ENCODE measurements around the gene TACC3.

The TACC3 gene

DNA sequence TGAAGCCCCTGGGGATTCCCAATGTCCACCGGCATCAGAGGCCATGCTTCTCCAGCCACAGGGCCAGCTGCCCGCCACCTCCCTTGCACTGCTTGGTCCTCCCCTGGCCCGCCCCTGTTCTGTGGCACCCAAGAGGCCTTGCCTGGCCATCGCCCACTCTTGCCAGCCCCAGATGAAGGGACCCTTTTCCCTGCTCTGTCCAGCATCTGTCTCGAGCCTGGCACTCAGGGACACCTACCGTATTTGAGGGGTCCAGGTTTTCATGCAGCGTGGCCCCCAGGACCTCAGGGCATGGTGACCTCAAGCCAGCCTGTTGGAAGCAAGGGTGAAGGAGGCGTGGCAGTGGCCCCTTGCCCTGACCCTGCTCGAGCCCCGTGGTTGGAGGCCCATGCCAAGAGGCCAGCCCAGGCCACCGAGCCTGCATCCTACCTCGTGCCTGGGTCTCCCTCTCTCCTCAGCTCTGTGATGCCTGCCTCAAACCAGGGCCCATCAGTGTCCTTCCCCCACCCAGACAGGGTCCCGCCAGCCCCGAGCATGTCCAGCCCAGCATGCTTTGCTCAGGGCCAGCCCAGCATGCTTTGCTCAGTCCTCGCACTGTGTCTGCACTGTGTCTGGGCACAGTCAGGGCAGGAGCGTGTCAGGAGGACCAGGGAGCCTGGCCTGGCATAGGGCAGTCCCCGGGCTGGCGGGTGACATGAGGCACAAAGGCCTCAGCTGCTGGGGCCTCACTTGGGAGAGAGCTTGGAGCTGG, 57.5 kb downstream of the TACC3 start:
- no peak for DNase-seq

DNA sequence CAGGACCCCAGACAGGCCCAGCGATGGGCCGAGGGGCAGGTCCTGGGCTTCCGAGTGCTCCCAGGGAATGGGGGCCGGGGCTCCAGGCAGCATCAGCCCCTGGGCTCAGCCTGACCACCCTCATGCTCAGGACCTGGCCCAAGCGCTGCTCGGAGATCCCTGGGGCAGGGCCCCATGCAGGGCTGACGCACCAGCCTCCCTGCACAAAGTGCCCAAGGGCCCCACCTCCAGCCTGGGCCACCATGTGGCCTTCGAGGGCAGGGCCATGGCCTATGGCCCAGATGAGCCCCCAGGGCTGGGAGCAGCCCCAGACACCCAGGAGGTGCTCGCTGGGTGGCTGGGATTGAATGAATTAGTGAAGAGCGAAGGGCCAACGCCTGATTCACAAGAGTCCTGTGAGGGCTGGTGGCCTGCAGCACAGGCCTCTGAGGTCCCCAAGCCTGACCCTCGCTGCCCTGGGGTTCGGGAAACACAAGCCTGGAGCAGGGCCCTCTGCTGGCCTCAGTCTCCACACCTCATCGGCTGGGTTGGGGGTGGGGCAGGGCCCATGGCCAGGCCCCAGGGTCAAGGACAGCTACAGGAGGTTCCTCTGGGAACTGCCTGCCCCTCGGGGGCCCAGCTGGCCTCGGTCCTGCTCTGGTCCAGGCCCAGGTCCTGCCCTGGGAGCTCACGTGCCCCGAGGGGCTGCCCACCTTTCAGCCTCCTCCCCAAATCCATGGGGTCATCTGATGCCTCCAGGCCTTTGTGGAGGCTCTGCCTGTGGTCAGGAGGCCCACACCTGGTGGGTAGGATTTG, 58.5 kb downstream of the TACC3 start:
- DNase-seq = no peak

DNA sequence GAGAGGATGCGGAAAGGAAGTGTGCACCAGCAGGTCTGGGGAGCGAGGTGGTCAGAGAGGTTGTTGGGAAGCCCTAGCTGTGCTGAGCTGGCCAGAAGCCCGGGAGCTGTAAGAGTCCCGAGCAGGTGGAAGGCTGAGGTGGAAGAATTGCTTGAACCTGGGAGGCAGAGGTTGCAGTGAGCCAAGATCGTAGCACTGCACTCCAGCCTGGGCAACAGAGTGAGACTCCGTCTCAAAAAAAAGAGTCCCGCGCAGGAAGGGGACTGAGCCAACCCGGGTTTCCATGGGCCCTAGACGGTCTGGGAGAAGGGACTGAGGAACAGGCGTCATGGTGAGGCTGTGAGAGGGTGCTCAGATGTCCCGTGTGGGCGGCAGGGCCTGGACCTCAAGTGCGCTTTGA, 59.1 kb downstream of the TACC3 start:
- DNase-seq = no peak

DNA sequence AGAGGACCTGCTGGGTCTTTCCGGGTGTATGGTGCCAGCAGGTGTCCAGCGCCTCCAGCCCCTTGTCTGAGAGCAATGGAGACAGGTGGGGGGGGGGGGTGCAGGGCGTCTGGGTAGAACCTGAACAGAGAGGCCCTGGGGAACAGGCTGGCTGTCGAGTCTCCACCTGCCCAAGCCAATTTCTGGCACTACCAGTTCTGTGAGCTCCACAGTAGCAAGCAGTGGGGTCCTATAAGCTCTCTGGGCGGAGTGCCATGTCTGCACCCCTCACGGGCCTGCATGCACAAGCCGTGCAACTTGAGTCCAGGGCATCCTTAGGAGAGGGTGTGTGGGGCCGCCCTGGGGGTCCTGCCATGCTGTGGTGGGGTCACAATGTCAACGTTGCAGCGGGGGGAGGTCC, 61.7 kb downstream of the TACC3 start:
- DNase-seq = no peak

DNA sequence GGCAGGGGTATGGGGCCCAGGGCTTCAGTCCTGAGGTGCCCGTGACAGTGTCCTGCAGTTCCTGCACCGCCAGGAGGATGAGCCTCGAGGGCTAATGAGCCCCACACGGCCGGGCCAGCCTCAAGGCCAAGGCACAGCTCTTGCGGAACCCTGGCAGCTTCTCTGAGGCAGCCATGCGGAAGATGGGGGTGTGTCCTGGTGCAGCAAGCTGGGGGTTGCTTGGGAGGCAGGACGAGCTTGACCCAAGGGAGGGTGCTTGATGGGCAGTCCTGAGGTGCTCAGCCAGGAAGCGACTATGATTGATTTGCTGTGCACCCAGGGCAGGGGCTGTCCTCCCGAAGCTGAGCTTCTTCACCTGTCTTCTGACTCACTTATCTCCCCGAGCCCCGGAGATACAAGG, 62.6 kb downstream of the TACC3 start:
- no peak for DNase-seq

DNA sequence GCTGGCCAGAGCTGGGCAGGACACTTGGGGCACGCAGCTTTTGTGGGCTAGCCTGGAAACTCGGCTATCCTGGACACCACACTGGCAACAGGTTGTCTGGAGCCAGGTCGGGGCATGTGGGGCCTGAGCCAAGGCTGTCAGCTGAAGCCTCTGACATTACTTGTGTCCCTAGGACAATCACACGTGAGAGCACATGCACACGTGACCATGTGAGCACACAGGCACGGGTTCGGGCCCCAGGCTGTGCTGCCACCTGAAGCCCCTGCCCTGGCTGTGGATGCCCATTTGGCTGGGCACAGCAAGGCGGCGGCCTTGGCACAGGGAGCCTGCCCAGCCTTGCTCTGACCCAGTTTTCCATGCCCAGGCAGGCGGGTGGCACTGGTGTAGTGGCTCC, 63.1 kb downstream of the TACC3 start:
- DNase-seq = no peak

DNA sequence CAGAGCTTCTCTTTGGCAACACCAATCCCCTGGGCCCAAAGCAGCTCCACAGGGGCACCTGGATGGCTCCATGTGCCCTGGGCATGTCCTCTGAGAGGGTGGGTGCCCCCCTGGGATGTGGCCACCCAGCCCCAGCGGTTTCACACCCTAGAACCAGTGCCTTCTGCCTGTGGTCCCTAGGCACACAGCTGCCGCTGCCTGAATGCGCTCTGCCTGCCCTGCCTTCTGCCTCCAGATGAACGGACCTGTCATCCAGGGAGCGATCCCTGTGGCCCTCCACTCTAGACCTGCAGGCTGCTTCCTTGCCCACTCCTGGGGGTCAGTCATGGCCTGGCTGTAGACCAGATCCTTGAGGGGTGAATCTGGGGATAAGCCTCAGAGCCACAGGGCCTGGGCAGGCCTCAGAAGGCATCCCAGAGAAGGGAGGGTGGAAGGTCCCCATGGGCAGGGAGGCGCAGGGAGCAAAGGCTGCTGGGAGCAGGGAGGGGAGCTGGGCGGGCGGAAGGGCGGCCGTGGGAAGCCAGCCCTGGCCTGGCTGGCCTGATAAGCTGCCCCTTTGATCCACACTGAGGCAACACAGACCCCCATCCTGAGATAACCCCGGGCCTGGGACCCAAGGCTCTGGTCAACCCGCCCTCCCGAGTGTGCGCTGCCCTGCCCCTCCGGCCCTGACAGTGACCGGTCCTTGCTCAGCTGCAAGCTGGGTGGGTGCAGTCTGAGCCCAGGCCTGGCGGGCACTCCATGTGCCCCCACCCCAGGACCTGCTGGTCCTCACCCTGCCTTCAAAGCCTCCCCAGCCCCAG, 63.7 kb downstream of the TACC3 start:
- DNase-seq = no peak

DNA sequence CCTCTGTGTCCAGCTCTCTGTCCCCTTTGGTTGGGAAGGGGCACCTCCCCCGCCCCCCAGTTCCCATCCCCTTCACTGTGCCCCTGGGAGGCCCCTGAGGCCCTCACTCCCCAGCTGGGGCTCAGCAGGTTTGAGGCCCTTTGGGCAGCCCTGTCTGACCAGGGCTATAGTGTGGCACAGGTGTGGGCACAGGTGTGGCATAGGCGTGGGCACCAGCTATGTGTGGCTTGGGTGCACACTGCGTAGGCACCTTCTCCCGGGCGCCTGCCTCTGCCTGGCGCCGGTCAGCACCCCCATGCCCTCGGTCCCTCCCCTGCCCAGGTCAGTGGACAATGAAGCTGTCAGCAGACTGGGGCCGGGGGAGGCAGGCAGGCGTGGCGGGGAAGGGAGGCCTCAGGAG, 64.3 kb downstream of the TACC3 start:
- no peak for DNase-seq

DNA sequence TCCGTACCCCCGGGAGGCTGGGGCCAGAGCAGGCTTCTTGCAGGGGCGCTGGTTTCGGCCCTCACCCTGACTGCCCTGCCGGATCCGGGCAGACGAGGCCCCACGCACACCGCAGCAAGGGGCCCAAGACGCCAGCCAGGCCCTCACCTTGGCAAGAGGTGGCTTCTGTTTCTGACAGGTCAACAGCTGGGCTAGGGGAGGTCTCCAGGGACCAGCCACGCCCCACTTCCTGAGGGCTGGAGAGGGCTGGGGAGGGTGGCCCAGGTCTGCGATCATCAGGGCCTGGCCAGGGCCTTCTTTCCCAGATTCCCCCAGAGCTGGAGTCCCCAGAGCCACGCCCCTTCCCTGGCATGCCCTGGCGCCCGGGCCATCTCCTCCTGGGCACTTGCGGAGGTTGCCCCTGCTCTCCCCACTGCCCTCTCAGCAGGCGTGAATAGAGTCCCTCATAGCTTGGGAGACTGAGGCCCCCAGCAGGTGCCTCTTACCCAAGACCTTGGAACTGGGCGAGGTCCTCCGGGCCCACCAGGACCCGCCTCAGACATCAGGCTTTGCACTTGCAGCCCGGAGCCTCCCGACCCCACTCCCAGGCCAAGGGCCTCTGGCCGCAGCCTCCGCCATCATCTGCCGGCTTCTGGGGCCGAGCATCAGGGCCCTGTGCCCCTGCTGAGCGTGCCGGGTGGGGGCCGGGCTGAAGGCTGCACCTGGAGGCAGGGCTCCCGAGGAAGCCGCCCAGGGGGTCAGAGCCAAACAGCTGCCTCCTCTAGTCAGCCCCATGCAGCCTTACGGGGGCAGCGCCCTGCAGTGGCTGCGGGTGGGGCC, 65.4 kb downstream of the TACC3 start:
- no peak for DNase-seq

DNA sequence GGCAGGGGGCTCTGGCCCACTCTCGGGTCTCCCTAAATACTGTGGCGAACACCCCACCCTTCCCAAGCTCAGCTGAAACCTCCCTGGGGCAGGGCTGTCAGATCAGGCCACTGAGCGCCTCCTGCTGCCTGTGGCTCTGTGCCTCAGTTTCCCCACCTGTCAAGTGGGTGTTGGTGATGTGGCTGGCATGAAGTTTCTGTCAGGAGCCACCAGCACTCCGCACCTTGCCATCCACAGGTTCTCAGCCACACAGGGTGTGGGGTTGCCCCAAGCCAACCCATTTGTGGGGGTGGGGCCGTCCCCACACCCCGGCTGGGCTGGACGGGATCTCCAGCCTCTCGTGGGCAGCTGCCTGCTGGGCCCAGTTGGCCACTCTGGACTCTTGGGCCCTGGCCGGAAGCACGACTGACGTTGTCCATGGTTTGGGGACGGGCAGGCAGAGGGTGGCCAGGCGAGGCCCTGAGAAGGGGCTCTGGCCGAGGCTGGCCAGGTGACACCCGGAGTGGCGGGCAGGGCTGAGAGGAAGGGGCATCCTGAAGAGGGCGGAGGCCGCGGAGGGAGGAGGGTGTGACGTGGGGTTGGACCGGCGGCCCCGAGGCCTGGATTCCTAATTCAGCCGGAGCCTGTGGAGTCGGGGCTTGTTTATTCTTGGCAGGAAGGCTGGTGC, 66.2 kb downstream of the TACC3 start:
- DNase-seq = no peak

DNA sequence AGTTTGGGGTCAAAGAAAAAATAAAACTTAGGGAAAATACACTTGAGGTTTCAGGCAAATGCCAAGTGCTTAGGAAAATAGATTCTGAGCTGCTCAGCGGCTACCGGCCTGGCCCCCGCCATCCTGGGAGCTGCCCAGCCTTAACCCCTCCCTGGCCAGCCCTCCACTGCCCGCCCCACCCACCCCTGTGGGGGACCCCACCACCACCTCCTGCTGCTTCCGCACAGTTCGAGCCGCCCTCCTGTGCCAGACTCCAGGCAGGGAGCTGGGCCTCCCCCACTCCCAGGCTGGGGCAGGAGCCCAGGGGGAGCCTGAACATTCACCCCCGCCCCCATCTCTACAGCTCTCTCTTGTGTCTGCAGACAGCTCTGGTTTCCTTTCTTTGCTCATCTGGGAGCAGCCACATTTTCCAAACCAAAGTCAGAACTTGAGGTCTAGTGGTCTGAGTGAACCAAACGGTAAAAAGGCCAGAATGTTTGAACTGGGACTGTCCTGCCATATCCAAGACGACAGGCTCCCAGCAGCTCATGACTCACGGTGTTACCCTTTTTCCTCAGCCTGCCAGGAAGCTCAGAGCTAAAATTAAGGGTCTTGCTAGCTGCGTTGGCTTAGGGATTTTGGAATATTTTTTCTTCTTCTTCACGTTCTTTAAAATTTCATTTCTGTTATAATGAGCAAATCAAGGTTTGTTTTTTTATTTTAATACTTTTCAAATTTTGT, 67.1 kb downstream of the TACC3 start:
- no peak for DNase-seq

DNA sequence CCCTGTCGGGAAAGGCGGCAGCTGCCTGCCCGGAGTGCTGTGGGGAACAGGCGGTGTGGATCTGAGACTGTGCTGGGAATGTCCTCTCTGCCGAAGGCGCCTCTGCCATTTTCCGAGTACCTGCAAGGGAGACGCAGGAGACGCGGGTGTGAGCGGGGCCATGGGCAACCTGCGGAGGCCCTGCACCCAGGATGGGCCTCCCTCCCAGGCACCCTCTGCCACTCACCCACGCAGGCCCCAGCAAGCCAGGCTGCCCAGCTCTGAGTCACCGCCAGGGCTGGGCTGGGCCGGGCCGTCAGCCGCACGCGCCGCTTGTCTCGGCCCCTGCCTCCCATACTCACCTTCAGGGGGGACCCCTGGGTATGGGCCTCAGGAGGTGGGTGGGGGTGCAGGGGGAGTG, 68.2 kb downstream of the TACC3 start:
- DNase-seq = no peak

DNA sequence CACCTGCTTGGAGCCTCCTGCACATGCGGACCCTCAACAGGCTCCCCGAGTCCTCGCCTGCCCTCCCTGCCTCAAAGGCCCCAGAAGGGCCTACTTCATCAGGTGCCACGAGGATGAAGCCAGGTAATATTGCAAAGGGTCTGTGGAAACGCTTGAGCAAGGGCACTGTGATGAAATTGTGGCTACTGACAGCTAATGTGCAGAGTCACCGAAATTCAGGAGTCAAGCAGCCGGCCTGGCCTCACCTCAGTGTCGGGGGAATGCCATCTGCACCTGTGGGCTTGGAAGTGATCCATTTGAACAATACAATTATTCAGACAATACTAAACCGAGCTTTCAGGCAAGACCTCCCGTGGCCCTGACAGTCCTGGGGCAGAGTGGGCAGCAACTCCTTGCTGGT, 68.7 kb downstream of the TACC3 start:
- DNase-seq = no peak

DNA sequence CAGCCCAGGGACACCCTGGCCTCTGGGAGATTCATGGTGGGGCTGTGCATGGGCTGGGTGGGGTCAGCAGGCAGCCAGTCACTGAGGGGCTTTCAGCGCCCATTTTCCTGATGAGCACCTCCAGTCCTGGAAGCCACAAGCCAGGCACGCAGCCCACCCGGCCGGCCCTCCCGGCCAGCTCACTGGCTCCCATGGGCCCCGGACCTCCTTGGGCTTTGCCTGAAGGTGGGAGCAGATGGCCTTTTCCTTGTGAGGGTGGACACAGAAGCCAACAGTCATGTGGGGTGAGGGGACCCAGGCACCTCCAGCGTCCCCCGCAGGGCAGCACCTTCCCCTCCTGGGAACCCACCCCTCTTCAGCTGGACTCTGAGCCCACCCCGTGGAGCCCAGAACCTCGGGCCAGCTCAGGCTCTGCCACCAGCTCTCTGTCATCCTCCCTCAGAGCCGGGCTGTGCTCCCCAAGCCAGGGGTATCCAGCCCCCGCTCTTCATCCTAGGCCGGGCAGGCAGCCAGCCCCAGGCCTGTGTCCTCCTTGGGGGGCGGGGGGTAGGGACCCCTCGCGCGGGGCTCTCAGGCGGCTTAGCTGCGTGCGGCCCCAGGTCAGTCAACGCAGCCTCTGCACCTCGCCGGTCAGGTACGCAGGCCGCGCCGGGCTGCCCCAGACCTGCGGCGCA, 71.0 kb downstream of the TACC3 start:
- no peak for DNase-seq

DNA sequence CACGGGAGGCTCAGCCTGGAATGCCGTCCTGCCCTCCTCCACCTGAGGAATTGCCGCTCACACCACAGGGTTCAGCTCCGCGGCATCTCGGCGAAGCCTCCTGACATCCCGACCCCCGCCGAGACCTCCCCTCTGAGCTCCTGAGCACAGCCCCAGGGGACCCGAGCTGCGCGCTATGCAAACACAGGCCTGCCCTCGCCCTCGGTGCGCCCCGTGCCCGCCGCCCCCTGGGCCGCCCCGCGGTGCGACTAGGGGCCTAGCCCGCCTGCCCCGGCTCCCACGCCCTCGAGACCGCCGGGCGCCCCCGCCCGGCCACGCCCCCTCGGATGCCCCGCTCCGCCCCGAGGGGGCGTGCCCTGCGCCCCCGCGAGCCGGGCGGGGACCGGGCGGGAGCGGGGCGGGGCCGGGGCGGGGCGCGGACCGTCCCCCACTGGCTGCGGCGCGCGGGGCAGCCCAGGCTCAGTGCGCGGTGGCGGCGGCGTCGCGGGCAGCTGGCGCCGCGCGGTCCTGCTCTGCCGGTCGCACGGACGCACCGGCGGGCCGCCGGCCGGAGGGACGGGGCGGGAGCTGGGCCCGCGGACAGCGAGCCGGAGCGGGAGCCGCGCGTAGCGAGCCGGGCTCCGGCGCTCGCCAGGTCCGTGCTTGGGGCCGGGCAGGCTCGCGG, 71.6 kb downstream of the TACC3 start, which contains the start of gene FGFR3:
TSS of gene FGFR3 (plus strand) at position 462 of the 664 bp plus-strand sequence. CDS start 642 bp downstream, outside the sequence.
- peak in 1 of 2 experiments; percentile 49 for DNase-seq

DNA sequence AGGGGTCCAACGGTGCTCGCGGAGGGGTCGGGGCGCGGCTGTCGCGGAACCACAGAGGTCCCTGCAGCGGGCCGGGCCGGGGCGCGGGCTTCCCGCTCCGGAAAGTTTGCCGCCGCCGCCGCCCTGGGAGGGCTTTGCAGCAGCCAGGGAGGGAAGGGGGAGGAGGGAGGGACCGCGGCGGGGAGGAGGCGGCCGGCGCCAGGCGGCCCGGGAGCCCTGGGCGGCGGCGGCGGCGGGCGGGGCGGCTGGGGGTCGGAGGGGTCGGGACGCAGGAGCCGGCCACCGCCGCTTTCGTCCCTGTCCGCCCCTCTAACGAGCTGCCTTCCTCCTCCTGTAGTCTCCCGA, 72.1 kb downstream of the TACC3 start:
- no peak for DNase-seq

DNA sequence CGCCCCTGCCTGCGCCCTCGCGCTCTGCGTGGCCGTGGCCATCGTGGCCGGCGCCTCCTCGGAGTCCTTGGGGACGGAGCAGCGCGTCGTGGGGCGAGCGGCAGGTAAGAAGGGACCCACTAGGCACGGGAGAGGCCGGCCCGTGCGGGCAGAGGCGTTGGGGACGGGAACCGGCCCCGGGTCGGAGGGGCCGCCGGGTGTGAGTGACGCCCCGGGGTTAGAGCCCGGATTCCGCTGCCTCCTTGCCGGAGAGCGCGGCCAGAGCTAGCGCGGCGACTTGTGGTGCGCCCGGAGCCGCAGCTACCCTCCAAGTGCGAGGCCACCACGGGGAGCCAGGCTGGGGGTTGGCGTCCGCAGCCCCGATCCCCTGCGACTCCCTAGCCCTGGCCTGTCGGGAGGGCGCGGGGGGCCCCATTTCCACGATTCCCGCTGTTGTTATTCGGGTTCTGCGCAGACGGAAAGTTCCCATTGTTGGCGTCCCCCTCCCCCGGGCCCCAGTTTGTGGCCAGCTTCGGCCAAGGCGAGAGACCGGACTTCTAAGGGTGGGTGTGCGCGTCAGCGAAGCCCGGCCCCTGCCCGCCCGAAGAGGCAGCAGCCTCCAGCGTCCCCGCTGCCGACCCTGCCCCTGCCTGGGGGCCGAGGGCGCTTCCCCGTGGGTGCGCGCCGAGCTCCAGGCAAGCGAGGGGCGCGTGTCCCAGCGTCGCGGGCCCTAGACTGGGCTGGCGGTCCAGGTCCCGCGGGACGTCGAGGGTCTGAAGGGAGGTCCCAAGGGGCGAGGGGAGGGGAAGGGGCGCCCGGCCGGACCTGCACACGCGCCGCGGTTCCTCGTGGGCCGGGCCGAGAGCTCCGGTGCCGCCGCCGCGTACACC, 72.9 kb downstream of the TACC3 start:
- DNase-seq = no peak
